DMS53 (cell line): Measurements from ENCODE around the gene TCEA2.
"Not testable (repeated sequence)": the region's sequence is repeated elsewhere in the genome, so short reads cannot be mapped to it uniquely, and the experiment has no call there.

Source experiments
- DNase-seq: peaks from one replicate; lab custom pipeline; 2025; lab: John Stamatoyannopoulos, UW

The TCEA2 gene

DNA sequence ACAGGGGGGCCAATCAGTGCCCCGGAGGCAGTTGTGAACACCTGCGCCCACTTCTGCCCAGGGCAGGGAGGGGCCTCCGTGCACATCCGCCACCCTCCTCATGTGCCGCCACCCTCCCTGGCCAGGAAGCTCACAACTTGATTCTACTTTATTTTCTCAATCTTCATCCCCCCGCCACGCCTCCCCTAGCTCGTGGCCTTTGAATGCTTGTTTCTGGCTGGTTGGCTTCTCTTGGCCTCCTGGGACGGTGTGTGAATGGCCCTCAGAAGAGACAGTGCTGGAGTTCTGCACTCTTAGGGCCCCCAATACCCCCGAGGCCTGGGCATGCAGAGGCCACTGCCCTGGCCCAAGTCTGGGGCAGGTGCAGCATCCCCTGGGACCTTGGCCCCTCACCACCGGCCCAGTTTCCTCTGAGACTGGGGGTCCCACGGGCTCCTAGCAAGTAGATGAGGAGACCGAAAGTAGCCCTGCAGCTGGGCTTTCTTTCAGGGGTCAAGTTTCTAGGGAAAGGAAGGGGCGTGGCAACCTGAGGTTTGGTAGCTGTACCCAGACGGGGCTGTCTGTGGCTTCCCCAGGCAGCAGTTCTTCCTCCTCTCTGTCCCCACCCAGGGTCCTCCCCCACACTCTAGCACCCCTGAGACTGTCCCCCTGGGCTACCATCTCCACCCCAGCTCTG, 15.0 kb downstream of the TCEA2 start:
- no peak for DNase-seq

DNA sequence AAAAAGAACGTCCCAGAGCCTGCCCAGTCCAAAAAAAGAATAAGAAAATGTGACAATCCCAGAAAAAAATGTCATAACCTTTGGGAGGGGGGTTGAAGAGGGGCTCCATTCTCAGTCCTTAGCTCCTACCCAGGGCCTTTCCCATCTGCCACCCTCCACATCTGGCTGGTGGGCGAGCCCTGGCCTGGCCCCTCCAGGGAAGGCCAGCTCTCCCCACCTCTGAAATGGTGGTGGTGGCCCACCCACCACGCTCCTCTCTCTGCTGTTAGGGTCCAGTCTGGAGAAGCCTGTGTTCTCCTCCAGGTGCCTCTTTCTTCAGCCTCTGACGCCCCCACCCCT, 15.9 kb downstream of the TCEA2 start:
- DNase-seq = no peak

DNA sequence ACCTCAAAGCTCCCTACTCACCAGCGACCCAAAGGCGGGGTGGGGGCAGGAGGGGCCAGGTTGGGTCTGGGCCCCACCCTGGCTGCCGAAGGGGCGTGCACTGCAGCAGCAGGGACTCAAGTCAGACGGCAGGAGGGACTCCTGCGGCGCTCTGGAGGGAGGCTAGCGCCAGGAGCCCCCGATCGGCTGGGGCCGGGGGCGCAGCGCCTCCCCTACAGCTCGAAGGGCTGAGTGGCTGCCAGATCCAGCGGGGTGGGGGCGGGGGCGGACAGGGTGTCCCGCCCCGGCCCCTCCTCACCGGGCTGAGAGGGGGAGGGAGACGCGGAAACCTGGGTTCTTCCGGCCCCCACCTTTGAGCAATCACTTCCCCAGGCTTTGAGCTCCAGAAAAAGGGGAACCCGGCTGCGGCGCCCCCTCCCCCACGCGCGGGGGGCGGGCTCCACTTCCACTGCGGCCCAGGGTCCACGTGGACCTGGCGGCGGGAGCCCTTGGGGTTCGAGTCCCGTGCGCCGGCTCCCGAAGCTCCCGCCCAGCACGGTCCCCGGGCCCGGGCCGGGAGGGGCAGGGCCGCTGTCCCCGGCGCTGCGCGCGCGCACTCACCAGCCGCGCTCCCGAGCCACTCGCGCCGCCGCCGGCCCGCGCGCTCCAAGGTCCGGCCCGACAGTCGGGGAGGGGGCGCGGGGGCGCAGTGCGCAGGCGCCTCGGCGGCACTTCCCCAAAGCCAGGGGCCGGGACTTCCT, 16.4 kb downstream of the TCEA2 start, which contains the start of gene RGS19:
Gene RGS19, minus strand, starts transcription at position 246 of the 740 bp plus-strand sequence. CDS start 2,632 bp downstream, outside the sequence.
- peak; percentile 87 for DNase-seq

DNA sequence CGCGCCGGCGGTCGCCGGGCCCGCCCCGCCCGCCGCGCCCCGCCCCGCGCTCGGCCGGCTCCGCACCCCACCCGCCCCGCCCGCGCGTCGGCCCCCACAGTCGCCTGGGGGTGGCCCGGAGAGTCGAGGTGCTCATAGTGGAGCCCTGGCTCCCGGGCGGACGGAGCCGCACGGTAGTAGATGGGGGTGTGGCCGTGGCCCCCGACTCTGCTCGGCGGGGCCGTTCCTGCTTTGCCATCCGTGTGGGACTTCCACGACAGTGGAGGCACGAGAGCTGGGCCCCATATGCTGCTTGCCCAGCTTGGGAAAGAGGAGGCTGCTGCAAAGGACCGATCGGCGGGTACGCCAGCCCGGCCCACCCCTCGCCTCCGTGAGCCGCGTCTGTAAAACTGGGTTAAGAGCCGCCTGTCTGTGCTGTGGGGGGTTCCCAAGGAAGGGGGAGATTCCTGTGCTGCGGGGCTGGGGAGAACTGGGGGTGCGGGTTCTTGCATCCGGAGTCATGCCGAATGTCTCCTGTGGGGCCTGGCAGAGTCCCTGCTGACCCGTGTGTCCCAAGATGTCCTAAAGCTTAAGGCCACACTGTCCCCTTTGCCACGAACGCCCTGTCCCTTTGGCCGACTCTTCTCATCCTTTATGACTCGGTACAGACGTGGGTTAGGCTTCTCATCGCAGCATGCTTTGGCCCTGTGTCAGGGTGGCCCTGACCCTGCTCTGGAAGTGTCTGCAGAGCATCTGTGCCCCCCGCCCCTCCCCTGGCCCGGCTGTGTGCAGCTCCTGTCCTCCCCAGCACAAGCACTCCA, 17.2 kb downstream of the TCEA2 start, which contains the start of gene OPRL1:
Gene OPRL1, plus strand, starts transcription at position 70 of the 800 bp plus-strand sequence. CDS start 12,639 bp downstream, outside the sequence.
- DNase-seq = peak; percentile 71

DNA sequence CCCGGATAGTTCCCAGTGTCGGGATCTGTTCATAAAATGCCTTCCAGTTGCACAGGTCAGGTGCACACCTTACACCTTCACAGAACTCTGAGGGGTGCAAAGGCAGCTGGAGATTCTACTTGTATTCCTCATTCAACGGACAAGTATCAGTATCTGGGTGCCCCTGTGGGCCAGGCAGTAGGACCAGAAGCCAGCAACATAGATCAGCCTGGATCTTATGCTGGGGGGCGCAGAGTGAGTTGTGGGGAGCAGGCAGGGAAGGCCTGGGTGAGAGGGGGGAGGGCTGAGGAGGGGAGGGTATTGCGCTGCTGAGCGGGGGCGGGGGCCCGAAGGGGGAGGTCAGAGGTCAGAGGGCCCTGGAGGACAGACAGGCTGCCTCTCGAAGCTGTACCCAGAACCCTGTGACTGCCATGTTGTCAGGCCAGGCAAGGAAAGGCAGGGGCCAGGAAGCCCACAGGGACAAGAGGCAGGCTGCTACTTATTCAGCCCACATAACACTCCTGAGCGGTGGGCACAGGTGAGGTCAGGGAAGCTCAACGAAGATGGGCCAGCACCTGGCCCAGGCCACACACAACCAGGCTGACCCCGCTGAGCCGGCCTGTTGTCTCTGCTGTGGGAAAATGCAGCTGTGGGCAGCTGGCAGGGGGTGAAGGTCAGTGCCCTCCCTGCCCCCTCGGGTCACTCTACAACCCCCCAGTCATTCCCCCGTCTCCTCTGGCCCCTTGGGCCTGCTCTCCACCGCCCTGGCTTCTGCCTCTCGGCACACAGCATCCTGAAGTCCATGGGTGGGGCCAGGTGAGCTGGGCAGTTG, 18.0 kb downstream of the TCEA2 start:
- peak; percentile 51 for DNase-seq

DNA sequence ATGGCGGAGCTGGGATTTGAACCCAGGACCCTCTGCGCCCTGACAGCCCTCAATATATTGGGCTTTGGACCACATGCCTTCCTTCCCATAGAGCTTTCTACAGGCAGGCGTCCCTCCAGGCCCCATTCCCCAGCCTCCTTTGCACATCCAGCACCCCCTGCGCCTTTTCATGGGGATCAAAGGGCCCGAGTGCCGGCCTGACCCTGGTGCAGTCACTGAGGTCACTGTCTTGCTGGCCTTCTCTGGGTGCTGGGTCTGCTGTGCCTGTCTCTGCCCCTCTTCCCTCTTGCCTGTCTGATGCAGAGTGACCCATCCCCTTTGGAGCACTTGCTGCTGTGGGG, 18.6 kb downstream of the TCEA2 start:
- DNase-seq = no peak

DNA sequence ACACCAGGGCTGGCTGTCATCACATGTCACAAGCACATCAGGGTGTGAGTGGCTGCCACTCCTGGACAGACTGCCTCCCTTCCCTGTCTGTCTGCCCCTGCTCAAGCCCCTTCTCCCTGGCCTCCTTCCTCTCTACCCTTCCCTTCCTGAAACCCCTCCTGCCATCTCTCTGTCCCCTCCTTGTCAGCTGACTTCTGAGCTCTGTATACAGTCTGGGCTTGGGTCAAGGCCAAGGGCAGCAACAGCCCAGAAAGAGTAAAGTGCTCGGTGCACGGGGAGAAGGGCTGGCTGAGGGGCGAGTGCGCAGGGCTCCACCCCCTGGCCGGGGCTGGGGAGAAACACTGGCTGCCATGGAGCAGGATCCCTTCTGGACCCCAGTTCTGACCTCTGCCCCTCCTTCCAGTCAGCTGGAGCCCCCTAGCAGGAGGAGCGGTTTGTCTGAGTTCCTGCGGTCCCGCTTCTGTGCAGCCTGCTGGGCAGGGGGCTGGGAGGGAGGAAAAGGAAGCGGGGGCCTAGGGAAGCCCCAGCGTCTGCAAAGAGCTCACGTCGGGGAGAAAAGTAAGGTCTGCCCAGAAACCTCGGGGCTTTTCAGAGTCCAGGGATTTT, 19.2 kb downstream of the TCEA2 start:
- DNase-seq = no peak

DNA sequence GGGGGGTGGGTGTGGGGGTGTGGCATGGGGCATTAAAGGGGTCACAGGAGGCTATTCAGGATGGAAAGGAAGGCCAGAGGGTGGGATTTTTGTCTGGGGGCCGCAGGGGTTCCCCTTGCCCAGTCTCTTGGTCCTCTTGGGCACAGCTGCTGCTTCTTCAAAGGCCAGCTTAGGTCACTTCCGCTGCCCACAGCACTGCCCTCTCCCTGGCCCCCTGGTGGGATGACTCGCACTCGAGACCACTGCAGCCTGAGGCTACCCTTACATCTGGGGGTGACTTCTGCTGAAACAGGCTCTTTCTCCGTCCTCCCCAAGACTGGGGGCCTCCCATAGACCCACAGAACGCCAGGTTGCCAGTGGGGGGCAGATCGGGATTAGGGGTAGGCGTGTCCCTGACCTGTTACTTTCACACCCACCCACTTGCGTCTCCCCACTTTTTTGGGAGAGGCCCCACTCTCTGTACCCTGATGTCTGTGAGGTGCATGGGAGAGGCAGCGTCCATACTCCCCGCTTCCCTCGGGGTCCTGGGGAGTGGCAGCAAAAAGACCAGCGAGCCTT, 19.9 kb downstream of the TCEA2 start:
- DNase-seq = no peak

DNA sequence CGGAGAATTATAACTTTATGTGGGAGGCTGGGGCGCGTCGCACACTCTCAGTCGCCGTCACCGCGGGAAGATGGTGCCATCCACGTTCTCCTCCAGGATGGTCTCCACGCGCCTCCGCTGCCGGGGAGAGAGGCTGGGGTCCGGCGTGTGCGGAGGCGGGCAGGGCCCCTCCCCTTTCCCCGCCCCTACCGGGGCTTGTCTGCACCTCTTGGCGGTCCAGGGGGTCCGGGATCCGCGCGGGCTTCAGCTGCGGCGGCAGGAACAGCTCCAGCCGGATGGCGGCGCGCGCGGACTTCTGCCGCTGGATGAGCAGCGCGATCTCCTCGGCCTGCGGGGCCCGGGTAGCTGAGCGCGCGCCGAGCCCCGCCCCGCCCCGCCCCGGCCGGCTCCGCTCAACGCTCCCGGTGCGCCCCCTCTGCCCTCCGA, 20.4 kb downstream of the TCEA2 start:
- peak; percentile 90 for DNase-seq

DNA sequence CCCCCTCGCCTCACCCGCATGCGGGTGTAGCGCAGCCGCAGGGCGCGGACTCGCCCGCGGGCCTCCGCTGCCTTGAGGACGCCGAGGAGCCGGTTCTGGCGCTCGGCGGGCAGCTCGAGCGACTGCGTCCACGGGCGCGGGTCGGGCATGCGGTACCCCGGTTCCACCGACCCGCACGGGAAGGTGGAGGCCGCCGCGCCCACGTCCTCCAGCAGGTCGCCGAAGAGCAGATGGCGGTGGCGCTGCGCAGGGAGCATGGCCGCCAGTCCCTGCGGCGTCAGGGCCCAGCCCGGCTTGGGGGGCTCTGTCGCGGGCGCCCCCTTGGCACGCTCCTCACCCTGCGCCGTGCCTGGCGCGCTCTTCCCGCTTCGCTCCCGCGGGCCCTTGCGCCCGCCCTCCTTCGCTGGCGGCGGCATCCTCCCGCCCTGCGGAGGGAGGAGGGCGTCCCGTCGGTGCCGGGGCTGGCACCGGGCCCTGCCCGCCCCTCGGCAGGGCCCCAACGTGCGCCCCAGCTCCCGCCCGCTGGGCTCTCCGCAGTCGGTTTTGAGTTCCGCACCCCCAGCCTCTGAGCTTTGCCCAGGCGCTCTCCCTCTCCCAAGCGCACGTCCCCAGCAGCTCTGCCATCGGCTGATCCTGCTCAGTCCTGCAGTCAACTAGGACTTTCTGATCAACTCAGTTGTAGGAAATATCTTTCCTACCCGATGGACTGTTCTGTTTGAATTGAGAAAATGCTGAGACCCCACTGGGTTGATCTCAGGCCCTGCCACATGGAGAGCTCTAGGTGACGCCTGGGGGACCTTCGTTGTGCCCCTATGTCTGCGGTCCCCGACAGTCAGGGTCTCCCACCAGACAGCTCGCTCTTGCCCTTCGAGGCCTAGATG, 21.0 kb downstream of the TCEA2 start, which contains the start of gene LKAAEAR1:
Gene LKAAEAR1, minus strand, starts transcription at position 595 of the 881 bp plus-strand sequence. Its CDS starts 179 bp downstream, at position 416.
- DNase-seq = peak; percentile 77

DNA sequence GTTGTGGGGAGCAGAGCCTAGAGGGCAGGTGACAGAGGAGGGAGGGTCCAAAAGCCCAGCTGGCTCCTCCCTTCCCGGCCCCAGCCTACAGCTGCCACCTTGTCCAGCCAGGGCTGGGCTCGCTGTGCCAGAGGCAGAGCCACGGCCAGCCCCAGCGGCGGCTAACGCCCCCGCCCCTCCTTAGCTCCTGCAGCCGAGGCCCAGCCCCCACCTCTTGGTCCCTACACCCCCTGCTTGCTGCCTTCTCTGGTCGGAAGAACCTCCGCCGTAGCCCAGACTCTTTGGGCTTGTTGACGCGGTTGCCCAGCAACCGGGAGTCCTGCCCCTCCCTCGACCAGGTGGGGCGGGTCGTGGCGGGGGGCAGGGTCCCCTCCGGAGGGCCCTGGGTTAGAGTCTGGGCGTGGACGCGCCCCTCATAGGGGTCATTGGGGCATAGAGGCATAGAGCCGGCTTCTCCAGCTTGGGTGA, 21.7 kb downstream of the TCEA2 start:
- DNase-seq = peak; percentile 75

DNA sequence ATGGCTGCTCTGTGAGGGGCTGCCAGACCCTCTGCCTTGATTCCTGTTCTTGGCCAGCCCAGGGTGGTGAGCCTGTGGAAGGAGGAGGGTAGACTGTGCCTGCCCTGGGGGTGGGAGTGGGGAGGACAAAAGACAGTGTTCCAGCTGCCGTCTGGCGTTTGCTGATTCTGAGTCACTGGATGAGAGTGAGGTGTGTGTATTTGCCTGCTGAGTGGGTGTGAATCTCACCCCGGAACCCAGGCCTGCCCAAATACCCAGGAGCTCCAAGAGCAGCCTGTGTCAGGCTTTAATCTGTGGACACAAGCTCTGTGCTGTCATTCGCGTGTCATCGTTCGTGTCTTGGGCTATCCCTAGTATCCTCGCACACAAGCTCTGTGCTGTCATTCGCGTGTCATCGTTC, 23.8 kb downstream of the TCEA2 start:
- DNase-seq = peak; percentile 61

DNA sequence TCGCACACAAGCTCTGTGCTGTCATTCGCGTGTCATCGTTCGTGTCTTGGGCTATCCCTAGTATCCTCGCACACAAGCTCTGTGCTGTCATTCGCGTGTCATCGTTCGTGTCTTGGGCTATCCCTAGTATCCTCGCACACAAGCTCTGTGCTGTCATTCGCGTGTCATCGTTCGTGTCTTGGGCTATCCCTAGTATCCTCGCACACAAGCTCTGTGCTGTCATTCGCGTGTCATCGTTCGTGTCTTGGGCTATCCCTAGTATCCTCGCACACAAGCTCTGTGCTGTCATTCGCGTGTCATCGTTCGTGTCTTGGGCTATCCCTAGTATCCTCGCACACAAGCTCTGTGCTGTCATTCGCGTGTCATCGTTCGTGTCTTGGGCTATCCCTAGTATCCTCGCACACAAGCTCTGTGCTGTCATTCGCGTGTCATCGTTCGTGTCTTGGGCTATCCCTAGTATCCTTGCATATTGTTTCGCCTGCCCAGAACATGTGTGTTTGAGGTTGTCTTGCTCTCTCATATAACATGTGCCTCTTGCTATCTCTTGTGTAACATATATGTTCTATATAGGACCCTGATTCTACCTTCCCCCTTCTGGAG, 24.3 kb downstream of the TCEA2 start:
- not testable (repeated sequence) for DNase-seq

DNA sequence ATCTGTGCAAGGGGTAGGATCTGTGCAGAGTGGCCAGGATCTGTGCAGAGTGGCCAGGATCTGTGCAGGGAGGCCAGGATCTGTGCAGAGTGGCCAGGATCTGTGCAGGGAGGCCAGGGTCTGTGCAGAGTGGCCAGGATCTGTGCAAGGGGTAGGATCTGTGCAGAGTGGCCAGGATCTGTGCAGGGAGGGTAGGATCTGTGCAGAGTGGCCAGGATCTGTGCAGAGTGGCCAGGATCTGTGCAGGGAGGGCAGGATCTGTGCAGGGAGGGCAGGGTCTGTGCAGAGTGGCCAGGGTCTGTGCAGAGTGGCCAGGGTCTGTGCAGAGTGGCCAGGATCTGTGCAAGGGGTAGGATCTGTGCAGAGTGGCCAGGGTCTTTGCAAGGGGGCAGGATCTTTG, 25.6 kb downstream of the TCEA2 start:
- not testable (repeated sequence) for DNase-seq

DNA sequence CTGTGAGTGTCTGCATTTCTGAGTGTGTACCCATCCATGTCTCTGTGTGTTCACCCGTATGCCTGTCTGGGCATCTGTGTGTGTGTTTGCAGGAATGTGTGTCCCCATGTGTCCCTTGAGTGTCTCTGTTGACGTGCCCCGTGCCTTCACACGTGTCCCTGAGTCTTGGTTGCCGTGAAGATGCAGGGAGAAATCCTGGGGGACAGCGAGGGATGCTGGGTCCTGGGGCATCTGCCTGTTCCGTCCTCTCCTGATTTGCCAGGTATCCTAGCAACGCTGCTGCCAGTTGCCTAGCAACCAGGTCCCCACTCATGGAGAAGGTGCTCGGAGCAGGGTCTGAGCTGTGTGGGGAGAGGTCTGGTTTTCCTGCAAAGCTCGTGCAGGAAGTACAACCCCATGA, 27.2 kb downstream of the TCEA2 start:
- DNase-seq = peak; percentile 65

DNA sequence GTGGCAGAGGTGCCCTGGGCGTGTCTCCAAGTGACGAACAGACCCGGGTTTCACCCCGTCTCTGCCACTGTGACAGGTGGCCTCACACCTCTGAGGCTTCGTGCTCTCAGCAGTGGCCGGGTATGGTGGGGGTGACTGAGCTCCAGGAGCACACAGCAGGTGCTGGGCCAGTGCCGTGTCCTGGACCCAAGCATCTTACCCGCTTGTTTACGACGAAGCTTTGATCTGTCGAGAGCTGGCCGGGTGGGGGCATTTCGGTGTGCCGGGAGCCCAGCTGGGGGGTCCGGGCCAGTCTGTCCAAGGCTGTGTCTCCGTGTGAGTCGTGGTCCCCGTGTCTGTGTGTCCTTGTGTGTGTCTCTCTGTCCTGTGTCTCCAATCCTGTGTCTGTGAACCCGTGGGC, 28.3 kb downstream of the TCEA2 start:
- DNase-seq = no peak

DNA sequence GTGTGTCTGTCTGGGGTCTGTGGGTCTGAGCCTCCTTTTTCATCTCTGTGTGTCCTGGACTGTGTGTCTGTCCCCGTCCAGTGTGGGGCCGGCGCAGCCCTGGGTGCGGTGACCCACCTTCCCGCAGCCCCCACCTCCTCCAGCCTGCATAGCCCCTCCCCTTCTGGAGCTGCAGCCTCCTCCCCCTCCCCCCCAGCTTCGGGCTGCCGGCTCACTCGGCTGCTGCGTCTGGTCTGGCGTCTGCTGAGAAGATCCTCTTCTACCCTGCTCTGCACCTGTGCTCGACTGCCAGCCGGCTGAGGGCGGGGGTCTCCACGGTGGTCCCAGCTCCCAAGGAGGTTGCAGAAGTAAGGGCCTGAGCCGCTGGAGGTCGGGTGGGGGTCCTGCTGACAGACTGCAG, 28.8 kb downstream of the TCEA2 start:
- DNase-seq = peak; percentile 35

DNA sequence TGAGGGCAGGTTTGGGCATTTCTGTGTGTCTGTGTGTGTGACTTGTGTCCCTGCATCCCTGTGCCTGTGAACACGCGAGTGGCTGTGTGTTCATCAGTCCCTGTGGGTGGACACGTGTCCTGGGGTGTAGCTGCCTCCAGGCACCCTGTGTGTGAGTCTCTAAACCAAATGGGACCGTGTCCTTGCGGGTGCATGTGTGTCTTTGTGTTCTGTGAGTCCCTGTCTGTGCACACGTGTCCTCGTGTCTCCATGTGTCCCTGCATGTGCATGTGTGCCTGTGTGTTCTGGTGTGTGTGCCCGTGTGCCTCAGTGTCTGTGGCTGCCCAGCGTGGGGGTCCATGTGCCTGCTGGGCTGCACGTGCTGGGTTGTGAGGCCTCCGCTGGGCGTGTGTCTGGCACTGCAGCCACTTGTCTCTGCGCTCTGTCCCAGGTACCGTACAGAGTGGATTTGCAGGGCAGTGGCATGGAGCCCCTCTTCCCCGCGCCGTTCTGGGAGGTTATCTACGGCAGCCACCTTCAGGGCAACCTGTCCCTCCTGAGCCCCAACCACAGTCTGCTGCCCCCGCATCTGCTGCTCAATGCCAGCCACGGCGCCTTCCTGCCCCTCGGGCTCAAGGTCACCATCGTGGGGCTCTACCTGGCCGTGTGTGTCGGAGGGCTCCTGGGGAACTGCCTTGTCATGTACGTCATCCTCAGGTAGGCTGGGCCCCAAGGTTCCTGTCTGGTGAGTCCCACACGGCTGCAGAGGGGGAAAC, 29.4 kb downstream of the TCEA2 start:
- DNase-seq = peak; percentile 61
